ENCODE measurements around the gene RASSF5. TPM values are rescaled to one million over a fixed set of nuclear protein-coding genes. Genes with fewer than 3 reads are reported as not detected.

The RASSF5 gene
- total RNA-seq, 1 experiment from 2014 or later = 7.9 TPM

- DNase-seq (ENCODE audit: low spot score) = no peak
Measured at GRCh38 chr1:206633708-206634121, 126.4 kb downstream of the RASSF5 start.

GRCh38 chr1:206634365-206635079 lies 127.2 kb downstream of the RASSF5 start:
- peak; percentile 98 for DNase-seq (ENCODE audit: low spot score)

DNA sequence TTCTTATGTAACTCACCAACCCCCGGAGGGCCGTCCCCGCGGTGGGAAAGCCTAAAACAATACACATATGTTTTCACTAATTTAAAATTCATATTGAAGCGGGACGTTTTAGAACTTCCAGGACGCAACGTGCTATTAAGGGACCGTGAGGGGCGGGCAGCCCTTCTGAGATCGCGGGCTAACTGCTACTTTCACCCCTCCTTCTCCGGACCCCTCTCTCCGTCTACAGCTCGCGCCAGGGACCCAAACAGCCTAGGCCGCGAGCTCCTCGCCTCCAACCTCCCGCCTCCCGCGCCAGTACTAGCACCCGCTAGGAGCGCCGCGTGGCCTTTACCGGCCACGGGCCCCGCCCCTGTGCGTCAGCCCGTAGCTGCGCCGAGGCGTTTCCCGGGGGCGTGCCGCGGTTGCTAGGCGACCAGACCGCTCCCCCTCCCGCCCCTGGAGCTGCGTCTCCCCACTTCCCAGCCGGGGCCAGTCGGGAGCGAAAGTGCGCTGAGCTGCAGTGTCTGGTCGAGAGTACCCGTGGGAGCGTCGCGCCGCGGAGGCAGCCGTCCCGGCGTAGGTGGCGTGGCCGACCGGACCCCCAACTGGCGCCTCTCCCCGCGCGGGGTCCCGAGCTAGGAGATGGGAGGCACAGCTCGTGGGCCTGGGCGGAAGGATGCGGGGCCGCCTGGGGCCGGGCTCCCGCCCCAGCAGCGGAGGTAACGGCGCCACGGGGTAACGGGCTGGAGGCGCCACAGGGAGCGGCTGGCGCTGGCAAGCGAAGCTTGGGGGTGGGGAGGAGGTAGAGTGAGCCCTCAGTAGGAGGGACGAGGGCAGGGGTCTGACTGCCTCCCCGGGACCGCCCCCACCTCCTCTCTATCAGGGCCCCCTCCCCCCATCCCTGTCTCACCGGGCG lies 128.0 kb downstream of the RASSF5 start, which contains the start of gene DYRK3:
DYRK3 (plus strand) TSS at position 457 of the 898 bp plus-strand sequence; CDS start at position 625, 168 bp downstream.
- peak; percentile 86 for DNase-seq (ENCODE audit: low spot score)

DNA sequence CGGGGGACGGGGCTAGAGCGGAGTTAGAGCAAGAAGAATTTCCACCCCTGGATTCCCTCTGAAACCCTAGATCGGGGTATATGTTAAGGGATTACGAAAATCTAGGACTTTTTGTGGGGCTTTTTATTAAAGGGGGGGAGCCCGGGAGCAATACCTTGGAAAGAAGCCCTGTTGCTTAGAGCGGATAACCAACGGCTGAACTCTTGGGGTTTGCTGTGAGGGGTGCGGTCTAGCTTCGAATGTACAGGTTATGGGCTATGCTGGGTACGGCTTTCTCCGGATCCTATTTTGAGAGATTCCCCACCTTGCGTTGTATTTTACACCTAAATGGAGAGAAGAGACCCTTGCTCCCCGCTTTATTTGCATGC lies 128.6 kb downstream of the RASSF5 start:
- no peak for DNase-seq (ENCODE audit: low spot score)

- no peak for DNase-seq (ENCODE audit: low spot score)
Measured at GRCh38 chr1:206636671-206637070, 129.3 kb downstream of the RASSF5 start.

DNA sequence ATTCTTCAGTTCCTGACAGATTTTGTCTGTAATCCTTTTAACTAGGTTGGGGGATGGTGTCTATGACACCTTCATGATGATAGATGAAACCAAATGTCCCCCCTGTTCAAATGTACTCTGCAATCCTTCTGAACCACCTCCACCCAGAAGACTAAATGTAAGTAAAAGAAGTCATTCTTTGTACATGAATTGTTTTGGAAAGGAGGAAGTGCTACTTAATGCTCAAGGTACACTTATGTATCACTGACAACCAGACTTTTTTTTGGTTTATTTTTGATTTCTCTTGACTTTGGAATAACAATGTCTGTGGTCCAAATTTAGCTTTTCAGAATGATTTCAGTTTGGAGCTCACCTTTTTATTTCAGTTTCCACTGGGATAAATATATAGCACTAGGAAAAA lies 130.3 kb downstream of the RASSF5 start:
- DNase-seq (ENCODE audit: low spot score) = no peak

Small RNA genes lying within 50 kb of the gene (small RNA-seq; reads per million reads assigned to genes)
- not detected for gene MIR6769B

Other genes starting within 250 kb of the RASSF5 start
- 11.7 and 12.0 TPM in 2 replicates for gene IKBKE, start 37.1 kb upstream of the RASSF5 start, total RNA-seq (2014; rRNA removed; shearing (Covaris generic))
- gene EIF2D, start 104.9 kb downstream of the RASSF5 start, total RNA-seq (2014; rRNA removed; shearing (Covaris generic)) = 46.0 and 47.4 TPM in 2 replicates
- 0.31 and 0.36 TPM in 2 replicates for gene DYRK3, start 128.0 kb downstream of the RASSF5 start, total RNA-seq (2014; rRNA removed; shearing (Covaris generic))
- gene MAPKAPK2, start 177.4 kb downstream of the RASSF5 start, total RNA-seq (2014; rRNA removed; shearing (Covaris generic)) = 41.9 and 50.4 TPM in 2 replicates

All from HT-29 (cell line).